ENCODE data around the gene ZGLP1.

ZGLP1 gene

GRCh38 chr19:10266706-10267105, 42.9 kb downstream of the ZGLP1 start:
- Histone ChIP-seq H3F3A (ENCODE audit: insufficient read depth, low read length) (no peaks in the 10 kb centered on the region), H3K27ac (ENCODE audit: low read depth, low read length, poor library complexity, severe bottlenecking) (no peak overlapping the region), H3K36me3 (ENCODE audit: insufficient read depth, low read length) (no peaks in the 10 kb centered on the region), H2AFZ (ENCODE audit: low read length) (no peak overlapping the region), H3K9me3 (ENCODE audit: low read length) (no peaks in the 10 kb centered on the region), H3K4me2 (ENCODE audit: low read length) (no peak overlapping the region), H4K20me1 (ENCODE audit: insufficient read depth, low read length) (no peaks in the 10 kb centered on the region), H3K4me1 (ENCODE audit: insufficient read depth, low read length, severe bottlenecking) (peaks cover 22% of the 10 kb centered on the region), H3K9me2 (ENCODE audit: low read depth, low read length) (no peaks in the 10 kb centered on the region), H3K4me3 (ENCODE audit: low read depth, low read length, poor library complexity, severe bottlenecking) (no peak overlapping the region), H3K9ac (ENCODE audit: low read length) (no peak overlapping the region), H3K27me3 (ENCODE audit: insufficient read depth, low read length) (no peaks in the 10 kb centered on the region), H3K79me2 (ENCODE audit: insufficient read depth, low read length) (no peaks in the 10 kb centered on the region)
- TF ChIP-seq EZH2 (IDR thresholded peaks at IDR 0.05; ENCODE audit: borderline replicate concordance, low read length) (no peak), CTCF (IDR thresholded peaks at IDR 0.05; ENCODE audit: low read length) (no peak)

GRCh38 chr19:10262771-10263170, 46.8 kb downstream of the ZGLP1 start:
- Histone ChIP-seq H3K36me3 (ENCODE audit: insufficient read depth, low read length) (peaks cover 21% of the 10 kb centered on the region), H3K9me3 (ENCODE audit: low read length) (no peaks in the 10 kb centered on the region), H2AFZ (ENCODE audit: low read length) (no peak overlapping the region), H3K27ac (ENCODE audit: low read depth, low read length, poor library complexity, severe bottlenecking) (no peak overlapping the region), H3F3A (ENCODE audit: insufficient read depth, low read length) (no peaks in the 10 kb centered on the region), H3K9ac (ENCODE audit: low read length) (no peak overlapping the region), H3K4me2 (ENCODE audit: low read length) (no peak overlapping the region), H3K4me3 (ENCODE audit: low read depth, low read length, poor library complexity, severe bottlenecking) (no peak overlapping the region), H3K27me3 (ENCODE audit: insufficient read depth, low read length) (no peaks in the 10 kb centered on the region), H4K20me1 (ENCODE audit: insufficient read depth, low read length) (no peaks in the 10 kb centered on the region), H3K4me1 (ENCODE audit: insufficient read depth, low read length, severe bottlenecking) (no peaks in the 10 kb centered on the region), H3K9me2 (ENCODE audit: low read depth, low read length) (no peaks in the 10 kb centered on the region), H3K79me2 (ENCODE audit: insufficient read depth, low read length) (no peaks in the 10 kb centered on the region)
- TF ChIP-seq EZH2 (IDR thresholded peaks at IDR 0.05; ENCODE audit: borderline replicate concordance, low read length) (no peak), CTCF (IDR thresholded peaks at IDR 0.05; ENCODE audit: low read length) (no peak)

- Histone ChIP-seq H3K4me1 (ENCODE audit: insufficient read depth, low read length, severe bottlenecking) (no peaks in the 10 kb centered on the region), H3K9ac (ENCODE audit: low read length) (no peak overlapping the region), H3K9me2 (ENCODE audit: low read depth, low read length) (no peaks in the 10 kb centered on the region), H3K36me3 (ENCODE audit: insufficient read depth, low read length) (peaks cover 44% of the 10 kb centered on the region), H3K9me3 (ENCODE audit: low read length) (no peaks in the 10 kb centered on the region), H3K79me2 (ENCODE audit: insufficient read depth, low read length) (no peaks in the 10 kb centered on the region), H4K20me1 (ENCODE audit: insufficient read depth, low read length) (no peaks in the 10 kb centered on the region), H3K27me3 (ENCODE audit: insufficient read depth, low read length) (no peaks in the 10 kb centered on the region), H3K27ac (ENCODE audit: low read depth, low read length, poor library complexity, severe bottlenecking) (no peak overlapping the region), H3K4me2 (ENCODE audit: low read length) (no peak overlapping the region), H3K4me3 (ENCODE audit: low read depth, low read length, poor library complexity, severe bottlenecking) (no peak overlapping the region), H3F3A (ENCODE audit: insufficient read depth, low read length) (no peaks in the 10 kb centered on the region), H2AFZ (ENCODE audit: low read length) (no peak overlapping the region)
- TF ChIP-seq EZH2 (IDR thresholded peaks at IDR 0.05; ENCODE audit: borderline replicate concordance, low read length) = no peak
- TF ChIP-seq CTCF (IDR thresholded peaks at IDR 0.05; ENCODE audit: low read length) = no peak
Measured at GRCh38 chr19:10260141-10260584, 49.5 kb downstream of the ZGLP1 start.

Measured in OCI-LY1 (cell line).